HepG2 (cell line): Measurements from ENCODE around the gene BTBD19. TPM values are rescaled to one million over a fixed set of nuclear protein-coding genes. Genes with fewer than 3 reads are reported as not detected.

Source experiments
- BCL6 ChIP-seq: IDR thresholded peaks from 2 replicates; pipeline ENCODE4 v1.6.1; 2016; ENCODE audit warnings: missing genetic modification reagents, missing compliant biosample characterization
- CENPT ChIP-seq: sonication (generic); formaldehyde crosslinking; IDR thresholded peaks from 2 replicates; pipeline ENCODE4 v1.8.0; 2022; ENCODE audit warnings: low read depth, mild to moderate bottlenecking, moderate library complexity, missing genetic modification reagents
- E2F5 ChIP-seq: sonication (generic); formaldehyde crosslinking; conservative IDR thresholded peaks from 2 replicates; pipeline ENCODE4 v1.4.0; 2020; ENCODE audit warnings: missing genetic modification reagents
- ELF3 ChIP-seq: IDR thresholded peaks from 2 replicates; pipeline ENCODE4 v1.6.1; 2016; ENCODE audit warnings: missing genetic modification reagents, missing compliant biosample characterization
- GTF3A ChIP-seq: sonication (generic); formaldehyde crosslinking; conservative IDR thresholded peaks from 2 replicates; pipeline ENCODE4 v1.4.0; 2020; ENCODE audit warnings: mild to moderate bottlenecking, missing genetic modification reagents
- NBN ChIP-seq: fragments of 450-650 bp; conservative IDR thresholded peaks from 2 replicates; pipeline ENCODE4 v1.6.1; 2017
- NFE2L1 ChIP-seq: sonication (generic); formaldehyde crosslinking; IDR thresholded peaks from 2 replicates; pipeline ENCODE4 v1.4.0; 2020; ENCODE audit warnings: missing genetic modification reagents, mild to moderate bottlenecking, borderline replicate concordance
- NR2C2 ChIP-seq: sonication (generic); formaldehyde crosslinking; IDR thresholded peaks from 2 replicates; pipeline ENCODE4 v1.4.0; 2020; ENCODE audit warnings: missing genetic modification reagents, mild to moderate bottlenecking, moderate library complexity, borderline replicate concordance
- PAXIP1 ChIP-seq: sonication (generic); formaldehyde crosslinking; conservative IDR thresholded peaks from 2 replicates; pipeline ENCODE4 v1.4.0; 2020; ENCODE audit warnings: mild to moderate bottlenecking, missing genetic modification reagents, moderate library complexity
- RAD51 ChIP-seq: fragments of 450-650 bp; IDR thresholded peaks from 2 replicates; pipeline ENCODE4 v1.6.1; 2016; ENCODE audit warnings: borderline replicate concordance
- SETDB1 ChIP-seq: sonication (generic); formaldehyde crosslinking; IDR thresholded peaks from 2 replicates; pipeline ENCODE4 v1.5.1; 2020; ENCODE audit warnings: missing genetic modification reagents, mild to moderate bottlenecking, borderline replicate concordance
- SNAI1 ChIP-seq: sonication (generic); formaldehyde crosslinking; IDR thresholded peaks from 2 replicates; pipeline ENCODE4 v1.5.0; 2020; ENCODE audit warnings: mild to moderate bottlenecking, missing genetic modification reagents, borderline replicate concordance
- SNAPC2 ChIP-seq: sonication (generic); formaldehyde crosslinking; IDR thresholded peaks from 2 replicates; pipeline ENCODE4 v1.8.1; 2022; ENCODE audit warnings: mild to moderate bottlenecking, missing genetic modification reagents
- THRA ChIP-seq: sonication (generic); formaldehyde crosslinking; IDR thresholded peaks from 2 replicates; pipeline ENCODE4 v1.4.0; 2020; ENCODE audit warnings: missing genetic modification reagents, borderline replicate concordance
- UBTF ChIP-seq: sonication (generic); formaldehyde crosslinking; IDR thresholded peaks from 2 replicates; pipeline ENCODE4 v1.4.0; 2020; ENCODE audit warnings: mild to moderate bottlenecking, missing genetic modification reagents
- YY1 ChIP-seq: IDR thresholded peaks from 2 replicates; pipeline ENCODE4 v1.6.1; 2011; ENCODE audit warnings: low read length, low read depth, moderate library complexity, mild to moderate bottlenecking; ENCODE audit not compliant: insufficient read depth, insufficient replicate concordance
- ZKSCAN5 ChIP-seq: sonication (generic); formaldehyde crosslinking; IDR thresholded peaks from 2 replicates; pipeline ENCODE4 v1.5.1; 2020; ENCODE audit warnings: mild to moderate bottlenecking, missing genetic modification reagents
- ZNF12 ChIP-seq: sonication (generic); formaldehyde crosslinking; IDR thresholded peaks from 2 replicates; pipeline ENCODE4 v1.5.0; 2020; ENCODE audit warnings: missing genetic modification reagents
- ZNF138 ChIP-seq: sonication (generic); formaldehyde crosslinking; IDR thresholded peaks from 2 replicates; pipeline ENCODE4 v1.5.0; 2020; ENCODE audit warnings: mild to moderate bottlenecking, low read depth, missing genetic modification reagents
- ZNF256 ChIP-seq: sonication (generic); formaldehyde crosslinking; conservative IDR thresholded peaks from 2 replicates; pipeline ENCODE4 v1.4.0; 2020; ENCODE audit warnings: missing genetic modification reagents
- ZNF264 ChIP-seq: sonication (generic); formaldehyde crosslinking; IDR thresholded peaks from 2 replicates; pipeline ENCODE4 v1.4.0; 2020; ENCODE audit warnings: missing genetic modification reagents
- ZNF329 ChIP-seq: sonication (generic); formaldehyde crosslinking; IDR thresholded peaks from 2 replicates; pipeline ENCODE4 v1.9.0; 2021; ENCODE audit warnings: low read depth, mild to moderate bottlenecking, missing genetic modification reagents
- ZNF572 ChIP-seq: sonication (generic); formaldehyde crosslinking; IDR thresholded peaks from 2 replicates; pipeline ENCODE4 v1.5.1; 2020; ENCODE audit warnings: mild to moderate bottlenecking, missing genetic modification reagents
- polyA plus RNA-seq, 8 experiments: library from polyadenylated mRNA; depleted of rRNA in 3 of 8; stranded (reverse) in 7 of 8; unstranded in 1 of 8; fragments of >200 nt; fragmentation: Illumina TruSeq in 4 of 8; extraction: Trizol in 4 of 8; gene quantifications; 2 replicates each; pipeline versions ENCODE4 v1.2.1 to v1.2.3, GENCODE V29; 2011 to 2016; ENCODE audit warnings: low read depth in 4 of 8, missing spikeins in 1 of 8, mixed read lengths in 1 of 8; ENCODE audit not compliant: insufficient read depth in 1 of 8
- total RNA-seq, 5 experiments: library from RNA; depleted of rRNA; stranded (reverse); fragments of >200 nt; fragmentation: Illumina TruSeq; extraction: Trizol; gene quantifications; 2 replicates each; pipeline ENCODE4 v1.2.3, GENCODE V29; 2016; ENCODE audit warnings: low read depth in 1 of 5

BTBD19 gene
- total and polyA plus RNA-seq, 2 of the 13 experiments (the other 11 are each of a cell fraction or from before 2014, with no cell fraction given), result 2.7 to 6.7 TPM

GRCh38 chr1:44806704-44807363, 1.5 kb upstream of the BTBD19 start, which contains the start of gene DYNLT4 (continued):
- TF ChIP-seq PAXIP1 (CRISPR knock-in tag) (no peak), RAD51 (no peak), NBN (no peak), ZNF12 (no peak), ZNF138 (CRISPR knock-in tag) (no peak), NFE2L1 (CRISPR knock-in tag) (no peak), NR2C2 (CRISPR knock-in tag) (no peak), E2F5 (CRISPR knock-in tag) (no peak), THRA (CRISPR knock-in tag) (no peak), SNAPC2 (CRISPR knock-in tag) (no peak), ZNF264 (CRISPR knock-in tag) (no peak), SETDB1 (no peak), UBTF (no peak), ELF3 (CRISPR knock-in tag) (peak; percentile 62), ZKSCAN5 (0 out of 2 replicates have a peak, but pooled peaks have one; percentile 18), CENPT (CRISPR knock-in tag) (no peak), ZNF329 (CRISPR knock-in tag) (no peak), YY1 (peak; percentile 65), ZNF256 (no peak), SNAI1 (CRISPR knock-in tag) (no peak), ZNF572 (0 out of 2 replicates have a peak, but pooled peaks have one; percentile 66), GTF3A (no peak), BCL6 (CRISPR knock-in tag) (no peak)
